HG03558 (cell line): Measurements from ENCODE around the gene CHURC1.
A peak's percentile ranks its signal among the peaks of the same experiment; 100 is the strongest.

Experiments used
- ATAC-seq: cut with Tn5 transposase; IDR thresholded peaks from one replicate; pipeline ENCODE4 v1.9.1; 2021; ENCODE audit warnings: moderate number of reproducible peaks; ENCODE audit not compliant: unreplicated experiment; ENCODE audit errors: extremely low read depth

Gene CHURC1

DNA sequence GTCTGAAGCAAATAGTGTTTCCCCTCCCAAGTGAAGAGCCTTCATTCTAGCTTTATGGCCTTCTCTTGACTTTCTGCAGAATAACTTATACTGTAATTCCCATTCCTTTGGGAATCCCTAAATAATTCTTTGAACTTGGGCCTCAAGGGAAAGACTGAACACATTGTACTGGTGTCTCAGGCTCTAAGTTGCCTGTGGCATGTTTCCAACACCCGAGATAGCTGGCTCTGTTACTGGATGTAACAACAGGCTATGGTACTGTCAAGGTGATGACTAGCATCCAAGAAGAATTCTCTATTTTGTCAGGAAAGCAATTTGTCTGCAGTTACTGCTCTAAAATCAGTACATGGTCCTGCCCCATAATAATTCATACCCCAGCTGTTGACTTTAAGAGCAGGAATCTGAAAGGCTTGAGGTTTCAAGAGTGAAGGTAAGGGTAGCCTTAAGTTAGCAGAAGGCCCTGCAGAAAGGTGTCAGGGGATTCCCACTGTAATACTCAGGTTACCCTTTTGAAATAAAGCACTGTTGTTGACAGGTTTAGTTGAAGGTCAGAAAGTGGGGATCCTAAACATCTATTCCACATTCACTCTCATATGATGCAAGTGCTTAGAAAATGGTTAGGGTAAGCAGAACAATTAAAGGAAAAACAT, 23.0 kb downstream of the CHURC1 start:
- no peak for ATAC-seq

DNA sequence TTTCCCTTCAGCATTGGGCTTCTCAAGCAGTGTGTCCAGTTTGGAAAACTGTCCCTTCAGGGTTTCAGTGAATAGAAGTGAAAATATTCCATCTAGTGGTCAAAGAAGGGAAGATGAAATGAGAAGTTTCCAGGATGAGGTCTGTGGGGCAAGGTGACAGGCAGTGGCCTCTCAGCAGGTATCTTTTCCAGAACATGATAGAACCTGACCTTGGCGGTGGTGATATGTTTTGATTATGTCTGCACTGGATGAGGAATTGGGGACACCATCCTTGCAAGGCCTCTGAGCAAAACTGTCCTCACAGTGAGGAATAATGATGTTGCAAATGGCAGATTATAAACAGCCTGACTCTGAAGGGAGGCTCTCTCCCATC, 23.6 kb downstream of the CHURC1 start:
- ATAC-seq = no peak

DNA sequence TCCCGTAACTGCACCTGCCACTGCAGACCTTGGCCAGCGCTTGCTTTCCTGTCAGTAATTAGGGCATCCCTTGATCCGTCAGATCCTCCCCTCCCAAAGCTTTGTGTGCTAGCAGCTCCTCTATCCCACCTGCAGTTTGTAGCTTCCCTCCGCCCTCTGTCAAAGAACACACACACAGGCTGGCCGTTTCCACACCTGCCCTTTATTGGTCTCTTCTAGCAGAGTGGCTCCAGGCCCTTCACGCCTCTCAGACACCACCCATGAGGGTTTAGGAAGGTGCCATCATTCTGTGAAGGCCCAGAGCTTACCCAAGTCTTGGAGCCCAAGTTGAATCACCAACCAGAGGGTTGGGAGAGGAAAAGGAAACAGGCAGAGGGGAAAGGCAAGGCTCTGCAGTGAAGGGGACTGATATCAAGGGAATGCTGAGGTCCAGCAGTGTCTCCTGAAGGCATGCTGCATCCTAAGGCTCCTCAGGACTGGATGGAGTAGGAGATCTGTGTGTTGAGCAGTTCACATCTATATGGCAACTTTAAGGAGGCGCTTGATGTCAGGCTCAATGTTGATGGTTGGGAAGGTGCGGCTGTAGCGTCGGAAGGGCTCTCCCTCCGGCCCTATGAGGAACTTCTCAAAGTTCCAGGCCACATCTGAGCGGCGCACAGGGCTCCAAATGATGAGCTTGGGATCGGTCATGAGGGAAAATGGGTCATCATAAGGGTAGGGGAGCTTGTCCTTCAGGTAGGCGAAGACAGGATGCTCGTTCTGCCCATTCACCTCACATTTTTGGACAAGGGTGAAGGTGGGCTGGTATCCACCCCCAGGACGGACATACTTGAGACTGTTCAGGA, 24.9 kb downstream of the CHURC1 start:
- ATAC-seq = no peak

DNA sequence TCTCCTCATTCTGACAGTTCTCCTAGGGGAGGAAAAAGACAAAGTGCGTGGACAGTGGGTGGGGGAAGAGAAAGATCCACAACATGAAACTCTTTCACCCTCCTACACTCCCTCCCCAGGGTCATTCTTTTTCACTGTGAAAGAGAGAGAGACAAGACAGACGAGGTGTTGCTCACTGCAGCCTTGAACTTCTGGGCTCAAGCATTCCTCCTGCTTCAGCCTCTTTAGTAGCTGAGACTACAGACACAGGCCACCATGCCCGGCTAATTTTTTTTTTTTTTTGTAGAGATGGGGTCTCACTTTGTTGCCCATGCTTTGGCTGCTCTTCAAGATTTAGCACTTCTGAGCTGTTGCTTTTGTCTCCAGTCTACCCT, 25.5 kb downstream of the CHURC1 start:
- ATAC-seq = no peak

DNA sequence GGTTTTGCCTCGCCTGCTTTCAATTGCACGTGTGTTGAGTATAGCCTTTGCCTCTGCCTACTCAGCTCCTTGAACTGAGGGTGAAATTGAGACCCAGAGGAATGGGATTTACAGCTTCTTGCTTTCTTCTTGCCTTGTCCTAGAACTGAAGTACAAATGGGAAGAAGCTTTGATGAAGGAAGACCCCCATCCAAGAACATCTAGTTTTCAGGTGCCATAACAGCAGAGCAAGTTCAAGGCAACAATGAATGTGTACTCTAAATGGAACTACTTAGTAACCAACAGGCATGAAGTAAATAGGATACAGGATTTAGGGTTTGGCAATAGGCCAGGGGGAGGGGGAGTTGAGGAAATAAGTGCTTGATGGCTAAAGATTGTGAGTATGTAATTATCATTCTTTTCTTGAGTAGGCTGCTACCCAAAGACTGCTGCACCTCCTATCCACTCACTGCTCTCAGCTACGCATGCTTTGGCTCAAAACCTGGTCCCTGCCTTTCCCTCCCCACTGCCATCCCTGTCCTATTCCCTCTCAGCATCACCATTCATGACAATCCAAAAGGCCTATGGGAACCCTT, 26.2 kb downstream of the CHURC1 start:
- no peak for ATAC-seq

DNA sequence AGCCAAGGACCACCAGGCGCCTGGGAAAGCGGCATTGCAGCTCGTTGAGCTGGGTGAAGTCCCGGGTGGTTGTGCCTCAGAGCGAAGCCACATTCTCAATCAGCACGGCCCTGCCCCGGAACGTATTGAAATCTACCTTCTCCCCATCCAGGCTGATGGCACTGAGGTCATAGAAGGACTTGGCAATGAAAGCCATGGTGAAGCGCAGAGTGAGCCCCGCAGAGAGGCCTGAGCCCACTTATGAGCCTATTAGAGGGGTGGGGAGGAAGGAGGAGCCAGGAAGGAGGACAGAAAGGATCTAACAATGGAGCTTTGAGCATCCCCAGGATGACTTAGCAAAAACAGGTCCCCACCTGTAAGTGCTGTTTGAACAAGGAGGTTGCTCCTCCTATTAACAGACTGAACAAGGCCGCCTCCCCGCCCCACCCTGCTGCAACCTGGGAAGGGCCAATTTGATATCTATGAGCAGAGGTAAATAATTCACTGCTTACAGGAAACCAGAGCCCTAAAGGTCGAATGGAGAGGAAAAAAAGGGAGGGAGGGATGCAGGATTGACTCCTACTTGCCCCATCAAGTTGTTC, 28.4 kb downstream of the CHURC1 start, which contains the start of gene GPX2:
Gene GPX2 (minus strand): TSS at position 215 of the 581 bp plus-strand sequence. CDS start 19 bp downstream, at position 196.
- no peak for ATAC-seq

DNA sequence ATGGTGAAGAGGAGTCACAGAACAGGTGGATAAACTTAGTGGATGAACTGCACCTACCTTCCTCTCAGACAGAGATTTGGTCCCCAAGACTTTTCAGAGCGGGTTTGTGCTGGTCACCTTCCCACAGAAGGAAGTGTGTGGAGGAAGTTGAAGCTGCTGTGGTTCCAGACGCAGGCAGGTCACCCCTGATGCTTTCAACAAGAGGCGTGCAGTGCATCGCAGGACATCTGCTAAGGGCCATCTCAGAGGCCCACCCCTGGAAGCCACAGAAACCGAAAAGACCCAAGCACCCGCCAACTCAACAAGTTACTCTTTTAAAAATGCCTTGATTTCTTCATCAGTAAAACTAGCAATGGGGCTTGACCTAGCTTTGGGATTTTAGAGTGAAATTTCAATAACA, 29.3 kb downstream of the CHURC1 start:
- no peak for ATAC-seq

DNA sequence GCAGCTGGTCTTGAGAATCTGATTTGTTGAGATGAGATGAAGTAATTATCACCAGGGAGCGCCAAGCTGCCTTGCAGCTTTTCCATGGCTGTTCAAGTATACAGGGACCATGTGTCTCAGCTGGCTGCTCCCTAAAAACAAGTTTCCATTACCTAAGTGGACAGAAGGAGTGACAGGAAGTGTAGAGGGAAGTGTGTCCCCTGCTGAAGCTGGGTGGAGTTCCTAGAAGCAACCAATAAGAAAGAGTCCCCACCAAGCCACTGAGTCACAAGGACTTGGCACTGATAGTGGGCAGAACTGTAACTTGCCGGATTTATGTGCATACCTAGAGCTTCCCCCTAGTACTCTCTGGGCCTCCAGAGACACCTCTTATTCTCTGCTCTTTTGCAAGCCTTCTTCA, 29.8 kb downstream of the CHURC1 start:
- no peak for ATAC-seq

DNA sequence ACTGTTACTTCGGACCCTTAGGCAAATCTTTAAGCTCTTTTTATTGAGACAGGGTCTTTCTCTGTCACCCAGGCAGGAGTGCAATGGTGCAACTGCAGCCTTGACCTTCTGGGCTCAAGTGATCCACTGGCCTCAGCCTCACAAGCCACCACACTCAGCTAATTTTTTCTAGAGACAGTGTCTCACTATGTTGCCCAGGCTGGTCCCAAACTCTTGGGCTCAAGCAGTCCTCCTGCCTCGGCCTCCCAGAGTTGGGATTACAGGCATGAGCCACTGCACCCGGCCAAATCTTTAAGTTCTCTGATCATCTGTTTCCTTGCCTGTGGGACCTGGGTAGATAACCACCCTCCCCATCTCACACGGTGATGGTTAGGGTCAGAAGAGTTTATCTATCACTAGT, 30.6 kb downstream of the CHURC1 start:
- no peak for ATAC-seq

DNA sequence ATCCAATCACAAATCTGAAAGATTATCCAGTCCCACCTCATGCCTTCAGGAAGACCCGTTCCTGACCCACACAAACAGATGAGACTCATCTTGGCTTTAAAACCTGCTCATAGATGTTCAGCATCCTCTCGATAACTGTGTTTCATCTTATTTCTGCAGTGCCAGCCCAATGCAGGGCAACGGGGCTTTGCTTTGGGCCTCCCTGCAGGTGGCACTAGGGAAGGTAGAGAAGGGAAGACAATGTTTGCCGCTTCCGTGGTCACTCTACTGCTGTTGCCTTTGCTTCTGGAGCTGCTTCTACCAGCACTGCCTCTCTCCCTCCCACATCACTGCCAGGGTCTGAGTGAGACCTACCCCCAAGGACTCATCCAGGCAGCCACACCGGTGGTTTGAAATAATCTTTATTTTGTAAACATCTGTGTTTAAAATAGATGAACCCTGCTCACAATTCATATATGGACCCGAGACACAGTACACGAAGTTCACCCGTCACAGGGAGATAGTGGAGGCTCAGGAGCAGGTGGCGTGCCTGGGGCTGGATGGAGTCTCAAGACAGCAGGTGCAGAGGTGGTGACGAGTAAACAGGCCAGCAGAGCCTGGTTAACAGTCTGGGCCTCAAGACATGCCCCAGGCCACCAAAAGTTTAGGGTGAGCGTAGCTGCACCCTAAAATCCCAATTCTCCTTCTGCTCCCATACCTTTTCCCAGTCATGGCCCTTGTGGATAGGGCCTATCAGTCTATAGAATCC, 31.4 kb downstream of the CHURC1 start:
- ATAC-seq = no peak

DNA sequence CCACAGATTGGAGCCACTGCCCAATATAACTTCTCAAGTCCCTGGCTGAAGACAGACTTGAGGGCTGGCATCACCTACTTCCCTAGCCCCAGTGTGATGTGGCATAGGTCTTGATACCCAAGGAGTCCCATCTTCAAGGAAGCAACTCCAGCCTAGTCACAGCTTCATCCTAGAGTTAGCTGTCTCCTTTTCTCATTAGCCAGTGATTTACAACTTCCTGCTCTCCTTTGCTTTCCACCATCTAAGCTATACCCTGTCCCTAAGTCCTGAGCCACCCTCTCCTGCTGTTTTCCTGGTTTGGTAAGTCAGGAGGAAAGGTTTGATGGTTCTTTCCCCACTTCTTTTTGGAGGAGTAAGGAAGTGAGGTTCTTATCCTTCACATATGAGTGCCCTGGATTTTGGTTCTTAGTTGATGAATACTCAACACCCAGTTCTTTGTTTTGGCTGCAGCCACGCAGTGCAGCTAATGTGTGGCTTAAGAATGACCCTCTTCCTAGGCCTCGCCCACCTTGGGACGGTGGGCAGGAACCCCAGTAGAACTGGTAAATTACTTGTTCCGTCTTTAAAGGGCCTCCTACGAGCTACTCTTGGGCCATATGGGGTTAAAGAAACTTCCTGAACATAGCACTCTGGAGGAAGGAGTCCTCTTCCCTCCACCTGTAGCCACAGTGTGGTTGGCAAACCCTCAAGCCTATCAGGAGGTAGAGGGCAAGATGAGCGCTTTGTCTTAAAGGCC, 32.2 kb downstream of the CHURC1 start:
- ATAC-seq = no peak

DNA sequence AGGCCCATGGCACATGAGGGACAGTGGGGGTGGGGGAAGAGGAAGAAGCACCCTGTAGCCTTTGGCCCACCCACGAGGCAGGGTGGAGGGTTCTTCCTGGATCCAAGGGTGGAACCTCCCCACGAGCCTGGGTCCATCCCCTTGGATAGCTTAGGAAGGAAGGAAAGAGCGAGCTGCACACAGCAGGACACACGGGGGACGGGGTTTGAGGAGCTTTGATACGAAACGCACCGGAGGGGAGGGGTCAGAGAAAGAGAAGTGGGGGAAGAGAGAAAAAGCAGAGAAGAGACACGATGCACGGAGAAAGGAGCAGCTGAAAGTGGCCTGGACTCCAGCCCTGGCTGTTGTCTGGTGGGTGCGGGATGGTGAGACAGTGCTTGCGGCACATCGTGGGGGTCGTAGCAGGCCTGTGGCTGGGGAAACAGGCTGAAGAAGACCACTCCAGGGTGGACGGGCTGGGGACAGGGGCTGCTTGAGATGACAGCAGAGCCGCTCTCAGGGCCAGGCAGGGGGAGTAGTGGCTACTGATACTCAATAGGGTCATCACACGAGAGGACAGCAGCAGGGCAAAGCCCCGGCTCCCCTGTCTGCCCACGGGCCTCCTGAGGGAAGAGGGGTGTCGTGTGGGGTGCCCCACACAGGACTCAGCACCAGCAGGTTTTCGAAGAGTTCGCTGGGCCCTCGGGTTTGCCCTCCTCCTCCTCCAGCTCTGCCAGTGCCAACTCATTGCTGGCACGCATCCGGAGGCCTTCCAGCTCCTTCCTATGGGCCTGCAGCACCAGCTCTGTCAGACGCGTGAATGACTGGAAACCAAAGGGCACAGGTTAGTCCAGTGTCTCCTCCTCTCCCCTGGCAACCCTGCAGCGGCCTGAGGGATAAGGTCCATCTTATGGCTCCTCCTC, 33.7 kb downstream of the CHURC1 start:
- ATAC-seq = no peak

DNA sequence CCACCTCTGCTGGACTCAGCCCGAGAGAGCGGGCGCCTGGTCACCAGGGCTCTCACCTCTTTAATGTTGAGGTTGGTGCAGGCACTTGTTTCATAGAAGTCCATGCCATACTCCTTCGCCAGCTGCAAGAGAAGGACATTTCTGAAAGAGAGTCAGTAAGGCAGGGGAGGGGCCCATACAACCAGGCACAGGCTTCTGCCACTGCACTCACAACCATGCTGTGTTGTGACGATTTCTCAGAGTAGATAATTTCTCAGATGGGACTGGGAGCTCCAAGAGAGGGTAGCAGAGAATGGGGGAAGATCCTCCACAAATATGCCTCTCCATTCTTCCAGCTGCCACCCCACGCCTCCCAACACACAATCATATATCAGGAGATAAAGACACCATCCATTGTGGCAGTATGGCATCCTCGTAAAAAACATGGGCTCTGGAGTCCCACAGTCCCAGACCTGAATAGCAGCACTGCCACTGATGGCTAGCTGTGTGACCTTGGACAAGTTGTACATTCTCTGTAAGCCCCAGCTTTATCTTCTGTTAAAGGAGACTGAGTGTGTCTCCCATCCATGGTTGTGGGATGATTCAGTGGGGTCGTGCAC, 34.5 kb downstream of the CHURC1 start:
- ATAC-seq = no peak

DNA sequence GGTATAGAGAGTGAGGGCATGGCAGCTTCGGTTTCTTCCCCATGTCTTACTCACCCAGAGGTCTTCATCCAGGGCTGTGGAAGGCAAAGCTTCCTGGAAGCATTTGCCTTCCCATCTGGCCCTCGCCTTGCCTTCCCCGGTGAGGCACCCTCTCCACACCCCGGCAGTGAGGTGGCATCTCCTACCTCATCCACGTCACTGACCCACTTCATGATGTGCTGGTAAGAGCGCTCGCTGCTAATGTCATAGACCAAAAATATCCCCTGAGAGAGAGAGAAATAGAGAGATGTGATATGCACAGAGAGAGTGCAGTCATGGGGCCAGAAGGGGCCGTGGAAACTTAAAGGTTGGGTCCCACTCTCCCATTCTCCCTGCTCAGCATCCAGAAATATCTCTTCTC, 36.6 kb downstream of the CHURC1 start:
- no peak for ATAC-seq

DNA sequence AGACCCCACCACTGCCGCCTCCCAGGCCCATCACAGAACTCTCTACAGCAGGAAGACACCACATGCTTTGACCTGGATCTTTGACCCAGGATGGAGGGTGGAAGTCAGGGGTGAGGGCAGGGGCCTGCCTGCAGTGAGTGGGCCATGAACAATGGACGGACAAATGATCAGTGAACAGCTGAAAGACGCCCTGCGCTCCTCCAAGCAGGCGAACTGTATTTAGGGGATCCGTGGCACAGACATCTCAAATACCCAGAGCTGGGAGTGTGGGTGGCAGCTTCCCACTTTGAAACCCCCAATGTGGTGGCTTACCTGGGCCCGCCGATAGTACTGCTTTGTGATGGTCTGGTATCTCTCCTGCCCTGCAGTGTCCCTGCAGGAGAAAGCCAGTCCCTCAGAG, 37.0 kb downstream of the CHURC1 start:
- ATAC-seq = no peak

DNA sequence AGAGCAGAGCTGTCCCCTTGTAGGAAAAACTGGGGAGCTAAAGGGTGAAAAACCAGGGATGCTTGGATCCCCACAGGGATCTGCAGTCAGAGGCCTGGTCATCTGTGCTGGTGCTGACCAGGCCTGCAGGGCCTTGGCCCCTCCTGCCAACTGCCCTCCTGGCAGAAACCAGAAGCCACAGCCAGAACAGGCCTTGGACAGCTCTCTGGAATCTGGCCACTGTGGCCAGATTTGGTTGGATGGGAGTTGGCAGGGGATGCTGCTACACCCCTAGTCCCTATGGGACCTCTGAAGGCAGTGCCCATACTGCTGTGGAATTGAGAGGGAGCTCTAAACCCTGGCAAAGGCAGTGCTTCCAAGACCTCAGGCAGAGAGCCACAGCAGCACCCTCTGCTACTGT, 37.5 kb downstream of the CHURC1 start:
- ATAC-seq = no peak

DNA sequence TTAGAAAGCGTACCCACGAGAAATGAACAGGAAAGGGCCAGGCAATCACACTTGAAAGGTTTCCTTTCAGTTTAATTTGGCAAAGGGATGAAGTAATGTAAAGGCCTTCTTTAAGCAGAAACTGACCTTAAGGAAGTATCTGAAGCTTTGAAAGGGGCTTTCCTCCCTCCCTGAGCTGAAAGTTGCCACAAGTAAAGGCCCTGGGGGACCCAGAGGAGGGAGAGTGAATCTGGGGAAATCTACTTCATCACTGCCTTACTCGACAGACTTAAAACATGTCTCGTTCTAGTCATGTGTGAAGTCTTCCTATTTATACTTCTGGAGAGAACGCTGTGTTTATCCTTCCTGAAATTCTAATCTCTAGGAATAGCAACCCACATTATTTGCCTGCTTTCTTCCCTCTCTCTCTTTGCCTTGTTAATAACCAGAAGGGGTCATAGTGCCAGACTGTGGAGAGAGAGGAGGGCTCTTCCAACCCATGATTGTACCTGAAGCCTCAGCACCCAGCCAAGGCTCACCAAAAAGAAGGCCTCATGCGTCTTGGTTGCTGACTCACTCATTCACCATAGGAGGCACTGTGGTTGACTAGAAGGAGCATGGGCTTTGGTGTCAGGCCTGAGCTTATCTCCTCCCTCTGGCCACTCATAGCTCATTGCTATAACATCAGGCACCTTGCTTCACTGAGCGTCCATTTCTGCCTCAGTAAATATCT, 38.5 kb downstream of the CHURC1 start:
- peak; percentile 51 for ATAC-seq

DNA sequence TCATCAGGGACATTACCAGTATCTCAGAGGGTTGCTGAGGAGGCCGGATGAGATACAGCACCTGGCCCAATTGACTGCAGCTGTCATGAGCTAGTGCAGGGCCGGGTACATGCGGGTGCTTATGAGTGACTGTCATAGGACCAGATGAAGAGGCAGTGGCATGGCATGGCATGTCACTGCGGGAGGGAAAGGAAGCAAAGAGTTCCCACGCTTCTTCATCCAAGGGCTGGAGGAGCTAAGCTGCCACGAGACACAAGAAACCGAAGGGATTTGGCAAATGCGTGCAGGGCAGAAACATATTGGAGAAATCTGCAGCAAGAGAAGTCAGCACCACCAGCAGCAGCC, 39.0 kb downstream of the CHURC1 start:
- ATAC-seq = no peak
